GM12864 (cell line): Measurements from ENCODE around the gene GPATCH1.
"Not testable (repeated sequence)": the region's sequence is repeated elsewhere in the genome, so short reads cannot be mapped to it uniquely, and the experiment has no call there.

Experiments used
- DNase-seq: peaks from one replicate; pipeline ENCODE4 v3.0.0-alpha.2; 2011; ENCODE audit warnings: low read depth
- H3K4me3 ChIP-seq: 2 replicates; pipeline ENCODE4 v1.5.1; 2011; ENCODE audit warnings: mild to moderate bottlenecking, low read depth, low read length, control low read depth
- TF ChIP-seq, protein P1 (sequence below): IDR thresholded peaks from 2 replicates; pipeline ENCODE4 v1.5.1; 2011; ENCODE audit warnings: low read depth, mild to moderate bottlenecking, moderate library complexity, low read length, control low read depth, inconsistent platforms; ENCODE audit errors: missing control alignments

Gene GPATCH1, protein sequence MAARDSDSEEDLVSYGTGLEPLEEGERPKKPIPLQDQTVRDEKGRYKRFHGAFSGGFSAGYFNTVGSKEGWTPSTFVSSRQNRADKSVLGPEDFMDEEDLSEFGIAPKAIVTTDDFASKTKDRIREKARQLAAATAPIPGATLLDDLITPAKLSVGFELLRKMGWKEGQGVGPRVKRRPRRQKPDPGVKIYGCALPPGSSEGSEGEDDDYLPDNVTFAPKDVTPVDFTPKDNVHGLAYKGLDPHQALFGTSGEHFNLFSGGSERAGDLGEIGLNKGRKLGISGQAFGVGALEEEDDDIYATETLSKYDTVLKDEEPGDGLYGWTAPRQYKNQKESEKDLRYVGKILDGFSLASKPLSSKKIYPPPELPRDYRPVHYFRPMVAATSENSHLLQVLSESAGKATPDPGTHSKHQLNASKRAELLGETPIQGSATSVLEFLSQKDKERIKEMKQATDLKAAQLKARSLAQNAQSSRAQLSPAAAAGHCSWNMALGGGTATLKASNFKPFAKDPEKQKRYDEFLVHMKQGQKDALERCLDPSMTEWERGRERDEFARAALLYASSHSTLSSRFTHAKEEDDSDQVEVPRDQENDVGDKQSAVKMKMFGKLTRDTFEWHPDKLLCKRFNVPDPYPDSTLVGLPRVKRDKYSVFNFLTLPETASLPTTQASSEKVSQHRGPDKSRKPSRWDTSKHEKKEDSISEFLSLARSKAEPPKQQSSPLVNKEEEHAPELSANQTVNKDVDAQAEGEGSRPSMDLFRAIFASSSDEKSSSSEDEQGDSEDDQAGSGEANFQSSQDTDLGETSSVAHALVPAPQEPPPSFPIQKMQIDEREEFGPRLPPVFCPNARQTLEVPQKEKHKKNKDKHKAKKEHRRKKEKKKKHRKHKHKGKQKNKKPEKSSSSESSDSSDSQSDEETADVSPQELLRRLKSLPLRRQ

DNA sequence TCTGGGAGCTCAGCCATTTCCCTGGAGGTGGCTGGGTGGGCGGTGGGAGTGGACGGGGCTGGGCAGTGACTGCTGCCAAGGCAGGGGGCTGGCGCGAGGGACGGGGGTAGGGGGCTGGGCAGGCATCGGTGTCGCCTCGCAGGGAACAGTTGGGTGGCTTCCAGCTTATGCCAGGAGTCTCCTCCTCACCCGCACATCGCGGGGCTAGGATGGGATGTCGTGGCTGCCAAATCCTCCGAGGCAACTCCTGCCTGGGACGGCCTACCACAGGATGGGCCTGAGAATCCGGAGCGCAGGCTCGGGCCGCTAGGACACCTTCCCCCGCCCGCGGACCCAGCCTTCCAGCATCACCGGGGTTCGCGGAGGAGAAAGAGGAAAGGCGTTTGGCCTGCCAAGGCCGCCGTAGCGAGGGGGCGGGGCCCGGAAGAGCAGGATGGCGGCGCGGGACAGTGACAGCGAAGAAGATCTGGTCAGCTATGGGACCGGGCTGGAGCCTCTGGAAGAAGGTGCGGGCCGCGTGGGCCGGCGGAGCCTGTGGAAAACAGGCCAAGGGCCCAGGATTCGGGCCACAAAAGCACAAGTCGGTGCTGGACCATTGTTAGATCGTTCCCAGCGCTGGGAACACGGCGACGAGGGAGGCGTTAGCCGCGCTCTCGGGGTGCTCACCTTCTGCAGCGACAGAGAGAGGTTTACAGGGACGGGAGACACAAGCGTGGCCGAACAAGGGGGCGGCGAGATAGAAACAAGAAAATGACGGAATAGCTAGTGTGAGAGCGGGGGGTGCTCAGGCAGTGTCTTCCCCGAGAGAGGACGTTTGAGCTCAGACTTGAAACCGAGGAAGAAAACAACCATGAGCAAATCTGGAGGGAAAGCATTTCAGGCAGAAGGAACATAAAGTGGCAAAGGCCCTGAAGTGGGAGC, at the start of gene GPATCH1:
Gene GPATCH1 (plus strand): TSS at position 421 of the 921 bp plus-strand sequence. CDS start 13 bp downstream, at position 434.
- peak within 1 kb of the TSS; percentile 83 for H3K4me3 ChIP-seq
- TF ChIP-seq, protein P1, sequence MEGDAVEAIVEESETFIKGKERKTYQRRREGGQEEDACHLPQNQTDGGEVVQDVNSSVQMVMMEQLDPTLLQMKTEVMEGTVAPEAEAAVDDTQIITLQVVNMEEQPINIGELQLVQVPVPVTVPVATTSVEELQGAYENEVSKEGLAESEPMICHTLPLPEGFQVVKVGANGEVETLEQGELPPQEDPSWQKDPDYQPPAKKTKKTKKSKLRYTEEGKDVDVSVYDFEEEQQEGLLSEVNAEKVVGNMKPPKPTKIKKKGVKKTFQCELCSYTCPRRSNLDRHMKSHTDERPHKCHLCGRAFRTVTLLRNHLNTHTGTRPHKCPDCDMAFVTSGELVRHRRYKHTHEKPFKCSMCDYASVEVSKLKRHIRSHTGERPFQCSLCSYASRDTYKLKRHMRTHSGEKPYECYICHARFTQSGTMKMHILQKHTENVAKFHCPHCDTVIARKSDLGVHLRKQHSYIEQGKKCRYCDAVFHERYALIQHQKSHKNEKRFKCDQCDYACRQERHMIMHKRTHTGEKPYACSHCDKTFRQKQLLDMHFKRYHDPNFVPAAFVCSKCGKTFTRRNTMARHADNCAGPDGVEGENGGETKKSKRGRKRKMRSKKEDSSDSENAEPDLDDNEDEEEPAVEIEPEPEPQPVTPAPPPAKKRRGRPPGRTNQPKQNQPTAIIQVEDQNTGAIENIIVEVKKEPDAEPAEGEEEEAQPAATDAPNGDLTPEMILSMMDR = no peak
- peak; percentile 41 for DNase-seq

DNA sequence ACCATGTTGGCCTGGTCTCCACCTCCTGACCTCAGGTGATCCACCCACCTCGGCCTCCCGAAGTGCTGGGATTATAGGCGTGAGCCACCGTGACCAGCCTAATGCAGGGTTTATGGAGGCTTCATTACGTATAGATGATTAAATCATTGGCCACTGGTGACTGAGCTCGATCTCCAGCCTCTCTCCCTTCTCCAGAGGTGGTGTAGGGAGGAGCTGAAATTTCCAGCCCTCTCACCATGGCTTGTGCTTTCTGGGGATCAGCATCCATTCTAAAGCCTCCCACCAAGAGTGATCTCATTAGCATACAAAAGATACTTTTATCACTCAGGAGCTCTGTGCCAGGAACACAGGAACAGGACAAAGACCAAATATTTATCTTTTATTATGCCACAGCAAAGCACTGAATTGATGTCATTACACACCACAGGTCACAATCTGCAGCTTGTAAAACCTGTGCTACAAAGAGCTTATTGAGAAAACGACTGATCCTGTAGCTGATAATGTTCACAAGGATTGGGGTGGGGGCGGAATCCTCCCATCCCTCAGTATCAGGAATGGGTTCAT, 48.7 kb upstream of the GPATCH1 start:
- TF ChIP-seq, protein P1 = no peak
- no peak overlapping the region for H3K4me3 ChIP-seq
- no peak for DNase-seq

DNA sequence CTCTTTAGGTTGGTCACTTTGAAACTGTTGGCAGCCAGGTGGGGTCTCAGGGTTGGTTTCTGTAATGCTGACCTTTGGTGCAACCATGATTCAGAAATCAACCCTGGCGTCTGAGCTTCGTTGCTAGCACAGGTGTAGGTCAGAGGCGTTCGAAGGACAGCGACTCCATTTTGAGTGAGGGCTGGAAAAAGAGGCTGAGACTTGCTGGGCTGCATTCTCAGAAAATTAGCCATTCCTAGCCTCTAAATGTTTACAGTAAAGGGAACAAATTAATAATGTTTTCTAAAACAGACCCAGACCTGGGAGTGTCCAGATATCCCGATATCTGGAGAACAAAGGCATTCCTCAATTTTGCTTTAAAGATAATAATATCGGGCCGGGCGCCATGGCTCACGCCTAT, 45.5 kb upstream of the GPATCH1 start:
- no peak overlapping the region for H3K4me3 ChIP-seq
- TF ChIP-seq, protein P1 = no peak
- no peak for DNase-seq

DNA sequence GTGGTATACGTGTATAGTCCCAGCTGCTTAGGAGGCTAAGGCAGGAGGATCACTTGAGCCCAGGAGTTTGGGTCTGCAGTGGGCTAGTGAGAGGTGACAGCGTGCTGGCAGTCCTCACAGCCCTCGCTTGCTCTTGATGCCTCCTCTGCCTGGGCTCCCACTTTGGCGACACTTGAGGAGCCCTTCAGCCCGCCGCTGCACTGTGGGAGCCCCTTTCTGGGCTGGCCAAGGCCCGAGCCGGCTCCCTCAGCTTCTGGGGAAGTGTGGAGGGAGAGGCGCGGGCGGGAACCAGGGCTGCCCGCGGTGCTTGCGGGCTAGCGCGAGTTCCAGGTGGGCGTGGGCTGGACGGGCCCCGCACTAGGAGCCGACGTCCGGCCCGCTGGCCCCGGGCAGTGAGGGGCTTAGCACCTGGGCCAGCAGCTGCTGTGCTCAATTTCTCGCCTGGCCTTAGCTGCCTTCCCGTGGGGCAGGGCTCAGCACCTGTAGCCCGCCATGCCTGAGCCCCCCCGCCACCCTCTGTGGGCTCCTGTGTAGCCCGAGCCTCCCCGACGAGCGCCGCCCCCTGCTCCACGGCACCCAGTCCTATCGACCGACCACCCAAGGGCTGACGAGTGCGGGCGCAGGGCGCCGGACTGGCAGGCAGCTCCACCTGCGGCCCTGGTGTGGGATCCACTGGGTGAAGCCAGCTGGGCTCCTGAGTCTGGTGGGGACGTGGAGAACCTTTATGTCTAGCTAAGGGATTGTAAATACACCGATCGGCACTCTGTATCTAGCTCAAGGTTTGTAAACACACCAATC, 44.4 kb upstream of the GPATCH1 start:
- DNase-seq, H3K4me3 ChIP-seq: not testable (repeated sequence)

DNA sequence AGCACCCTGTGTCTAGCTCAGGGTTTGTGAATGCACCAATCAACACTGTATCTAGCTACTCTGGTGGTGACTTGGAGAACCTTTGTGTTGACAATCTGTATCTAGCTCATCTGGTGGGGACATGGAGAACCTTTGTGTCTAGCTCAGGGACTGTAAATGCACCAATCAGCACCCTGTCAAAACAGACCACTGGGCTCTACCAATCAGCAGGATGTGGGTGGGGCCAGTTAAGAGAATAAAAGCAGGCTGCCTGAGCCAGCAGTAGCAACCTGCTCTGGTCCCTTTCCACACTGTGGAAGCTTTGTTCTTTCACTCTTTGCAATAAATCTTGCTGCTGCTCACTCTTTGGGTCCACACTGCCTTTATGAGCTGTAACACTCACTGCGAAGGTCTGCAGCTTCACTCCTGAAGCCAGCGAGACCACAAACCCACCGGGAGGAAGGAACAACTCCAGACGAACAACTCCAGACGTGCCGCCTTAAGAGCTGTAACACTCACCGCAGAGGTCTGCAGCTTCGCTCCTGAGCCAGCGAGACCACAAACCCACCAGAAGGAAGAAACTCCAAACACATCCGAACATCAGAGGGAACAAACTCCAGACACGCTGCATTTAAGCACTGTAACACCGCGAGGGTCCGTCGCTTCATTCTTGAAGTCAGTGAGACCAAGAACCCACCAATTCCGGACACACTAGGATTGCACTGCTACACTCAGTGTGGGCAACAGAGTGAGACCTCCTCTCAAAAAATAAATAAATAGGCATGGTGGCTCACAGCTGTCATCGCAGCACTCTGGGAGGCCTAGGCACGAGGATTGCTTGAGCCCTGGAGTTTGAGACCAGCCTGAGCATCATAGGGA, 43.6 kb upstream of the GPATCH1 start:
- H3K4me3 ChIP-seq, DNase-seq: not testable (repeated sequence)

DNA sequence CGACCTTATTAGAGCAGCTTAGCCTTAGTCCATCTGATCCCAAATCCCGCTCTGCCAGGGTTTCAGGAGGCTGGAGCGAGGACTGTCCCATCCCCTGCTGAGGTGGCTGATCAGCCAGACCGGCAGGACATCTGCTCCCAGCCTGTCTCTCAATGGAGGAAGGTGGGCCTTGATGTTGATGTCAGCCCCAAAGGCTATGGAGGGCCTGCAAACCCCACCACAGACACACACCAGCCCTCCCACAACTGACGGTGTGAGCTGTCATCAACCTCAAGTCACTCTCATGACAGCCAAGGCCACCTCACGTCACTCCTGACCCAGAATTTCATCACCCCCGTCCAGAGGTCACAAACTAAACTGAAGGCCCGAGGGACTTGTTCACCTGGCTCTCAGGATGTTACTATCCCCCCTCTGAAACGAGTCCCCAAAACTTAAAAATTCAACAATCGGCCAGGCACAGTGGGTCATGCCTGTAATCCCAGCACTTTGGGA, 41.8 kb upstream of the GPATCH1 start:
- TF ChIP-seq, protein P1 = no peak
- H3K4me3 ChIP-seq = no peak overlapping the region
- no peak for DNase-seq
